SK-N-SH (cell line): ENCODE results near the gene CYP46A1. TPM values are rescaled to one million over a fixed set of nuclear protein-coding genes. Genes with fewer than 3 reads are reported as not detected.

ENCODE experiments used
- CTCF ChIA-PET: fragments of 300-600, 350-600 bp; formaldehyde crosslinking; extraction: SDS; loops from one replicate; lab custom pipeline; 2021; lab: Yijun Ruan, JAX
- POLR2A ChIA-PET: fragments of 350-600 bp; sonication (Branson Sonifier 250); formaldehyde crosslinking; extraction: SDS; loops from one replicate; lab custom pipeline; 2020; ENCODE audit warnings: antibody characterized with exemption, inconsistent platforms; lab: Yijun Ruan, JAX
- DNase-seq: peaks from one replicate; pipeline ENCODE4 v3.0.0; 2012
- H2AFZ ChIP-seq: fragments of 200-600 bp; sonication (generic); 2 replicates; pipeline ENCODE4 v1.8.1; 2016; ENCODE audit warnings: antibody characterized with exemption, mild to moderate bottlenecking, low read depth
- H3F3A ChIP-seq: fragments of 200-600 bp; sonication (generic); replicated peaks from 2 replicates; pipeline ENCODE3; 2016; ENCODE audit warnings: antibody characterized with exemption, mild to moderate bottlenecking; ENCODE audit not compliant: insufficient read depth
- H3K27ac ChIP-seq, 2 experiments: fragments of 200-500 bp in 1 of 2; fragments of 200-600 bp in 1 of 2; sonication (Bioruptor generic) in 1 of 2; sonication (generic), shearing (Covaris generic) in 1 of 2; 2 replicates each; pipeline versions ENCODE4 v1.5.1 to v1.6.1; 2014 to 2016; ENCODE audit warnings: low read depth in 2 of 2, inconsistent platforms in 1 of 2, low read length in 1 of 2, mild to moderate bottlenecking in 1 of 2, mixed read lengths in 1 of 2
- H3K27me3 ChIP-seq: fragments of 200-600 bp; sonication (generic), shearing (Covaris generic); 2 replicates; pipeline ENCODE4 v1.6.1; 2016; ENCODE audit warnings: mixed run types; ENCODE audit not compliant: insufficient read depth
- H3K36me3 ChIP-seq, 2 experiments: fragments of 200-500 bp in 1 of 2; fragments of 200-600 bp in 1 of 2; sonication (Bioruptor generic) in 1 of 2; sonication (generic) in 1 of 2; replicated peaks in 1 of 2; 2 replicates each; pipeline versions ENCODE3 to v1.5.1; 2014 to 2016; ENCODE audit warnings: low read length in 1 of 2, mild to moderate bottlenecking in 1 of 2; ENCODE audit not compliant: insufficient read depth in 2 of 2, control insufficient read depth in 1 of 2
- H3K4me1 ChIP-seq, 2 experiments: fragments of 200-500 bp in 1 of 2; fragments of 200-600 bp in 1 of 2; sonication (Bioruptor generic) in 1 of 2; sonication (generic), shearing (Covaris generic) in 1 of 2; 2 replicates each; pipeline versions ENCODE4 v1.5.1 to v1.6.1; 2014 to 2016; ENCODE audit warnings: low read depth in 1 of 2, low read length in 1 of 2, mixed run types in 1 of 2; ENCODE audit not compliant: insufficient read depth in 2 of 2, control insufficient read depth in 1 of 2
- H3K4me2 ChIP-seq: fragments of 200-600 bp; sonication (generic), shearing (Covaris generic); 2 replicates; pipeline ENCODE4 v1.6.1; 2017; ENCODE audit warnings: mixed run types
- H3K4me3 ChIP-seq, 2 experiments: fragments of 200-500 bp in 1 of 2; fragments of 200-600 bp in 1 of 2; sonication (Bioruptor generic) in 1 of 2; sonication (generic), shearing (Covaris generic) in 1 of 2; 2 replicates each; pipeline versions ENCODE4 v1.5.1 to v1.8.1; 2014 to 2016; ENCODE audit warnings: low read depth in 2 of 2, inconsistent platforms in 1 of 2, low read length in 1 of 2, mild to moderate bottlenecking in 1 of 2, mixed read lengths in 1 of 2, moderate library complexity in 1 of 2
- H3K79me2 ChIP-seq: fragments of 200-600 bp; sonication (generic); 2 replicates; pipeline ENCODE4 v1.8.1; 2017; ENCODE audit warnings: mild to moderate bottlenecking; ENCODE audit not compliant: insufficient read depth
- H3K9ac ChIP-seq: fragments of 200-600 bp; sonication (generic); 2 replicates; pipeline ENCODE4 v1.6.1; 2017; ENCODE audit warnings: mixed run types
- H3K9me2 ChIP-seq: fragments of 200-600 bp; sonication (generic); 2 replicates; pipeline ENCODE4 v1.6.1; 2017; ENCODE audit warnings: mixed run types
- H3K9me3 ChIP-seq: fragments of 200-600 bp; sonication (generic); 2 replicates; pipeline ENCODE4 v1.6.1; 2017; ENCODE audit warnings: mixed run types, mild to moderate bottlenecking, moderate library complexity
- H4K20me1 ChIP-seq: fragments of 200-600 bp; sonication (generic); 2 replicates; pipeline ENCODE4 v1.6.1; 2017; ENCODE audit warnings: mild to moderate bottlenecking, mixed run types; ENCODE audit not compliant: insufficient read depth
- CHD2 ChIP-seq: fragments of 150-350 bp; IDR thresholded peaks from 2 replicates; pipeline ENCODE4 v1.6.1; 2018; ENCODE audit warnings: low read length; ENCODE audit not compliant: partially characterized antibody
- ELF1 ChIP-seq: IDR thresholded peaks from 2 replicates; pipeline ENCODE4 v1.4.0; 2012
- EP300 ChIP-seq, 2 experiments: IDR thresholded peaks; 2 replicates each; pipeline versions ENCODE4 v1.4.0 to v1.6.1; 2012; ENCODE audit warnings: borderline replicate concordance in 1 of 2, low read depth in 1 of 2, low read length in 1 of 2
- FOSL2 ChIP-seq: IDR thresholded peaks from 2 replicates; pipeline ENCODE4 v1.4.0; 2012; ENCODE audit warnings: low read depth, mild to moderate bottlenecking, moderate library complexity, borderline replicate concordance
- JUND ChIP-seq: IDR thresholded peaks from 2 replicates; pipeline ENCODE4 v1.4.0; 2012
- NFIC ChIP-seq: IDR thresholded peaks from 2 replicates; pipeline ENCODE4 v1.4.0; 2012; ENCODE audit warnings: borderline replicate concordance
- RAD21 ChIP-seq: IDR thresholded peaks from 2 replicates; pipeline ENCODE4 v1.6.1; 2012; ENCODE audit warnings: mild to moderate bottlenecking, low read length
- RCOR1 ChIP-seq: fragments of 150-350 bp; IDR thresholded peaks from 2 replicates; pipeline ENCODE4 v1.6.1; 2017; ENCODE audit warnings: antibody characterized with exemption, low read length
- RFX5 ChIP-seq: IDR thresholded peaks from 2 replicates; pipeline ENCODE4 v1.6.1; 2012; ENCODE audit warnings: mild to moderate bottlenecking, improper control_type of control experiment, low read length
- RXRA ChIP-seq: IDR thresholded peaks from 2 replicates; pipeline ENCODE4 v1.4.0; 2012; ENCODE audit warnings: low read depth, mild to moderate bottlenecking, borderline replicate concordance
- SMC3 ChIP-seq: IDR thresholded peaks from 2 replicates; pipeline ENCODE4 v1.6.1; 2012; ENCODE audit warnings: low read depth, low read length, improper control_type of control experiment
- YY1 ChIP-seq: IDR thresholded peaks from 2 replicates; pipeline ENCODE4 v1.4.0; 2012; ENCODE audit warnings: low read depth, mild to moderate bottlenecking
- WGBS: methylation state at CpG from one replicate; pipeline ENCODE4 v1.1.6; 2017; ENCODE audit warnings: low lambda C conversion rate; 5-methylcytosine and 5-hydroxymethylcytosine counted together
- polyA plus RNA-seq, 3 experiments: library from polyadenylated mRNA; depleted of rRNA; stranded (reverse); fragments of >200 nt; gene quantifications; 2 replicates each; pipeline ENCODE4 v1.2.3, GENCODE V29; 2012
- TF ChIP-seq, protein P1 (sequence below): IDR thresholded peaks from 2 replicates; pipeline ENCODE4; 2012
- TF ChIP-seq, protein P2 (sequence below): fragments of 150-350 bp; IDR thresholded peaks from 2 replicates; pipeline ENCODE4 v1.6.1; 2016; ENCODE audit warnings: mild to moderate bottlenecking, low read depth, low read length
- TF ChIP-seq, protein P3 (sequence below): IDR thresholded peaks from 2 replicates; pipeline ENCODE4 v1.4.0; 2012; ENCODE audit warnings: low read depth
- TF ChIP-seq, protein P4 (sequence below): IDR thresholded peaks from 2 replicates; pipeline ENCODE4 v1.6.1; 2012; ENCODE audit warnings: mild to moderate bottlenecking, low read depth, low read length, moderate library complexity

Gene CYP46A1
- polyA plus RNA-seq, 1 of the 3 experiments (the other 2 are of a cell fraction), result 0.30 TPM

DNA sequence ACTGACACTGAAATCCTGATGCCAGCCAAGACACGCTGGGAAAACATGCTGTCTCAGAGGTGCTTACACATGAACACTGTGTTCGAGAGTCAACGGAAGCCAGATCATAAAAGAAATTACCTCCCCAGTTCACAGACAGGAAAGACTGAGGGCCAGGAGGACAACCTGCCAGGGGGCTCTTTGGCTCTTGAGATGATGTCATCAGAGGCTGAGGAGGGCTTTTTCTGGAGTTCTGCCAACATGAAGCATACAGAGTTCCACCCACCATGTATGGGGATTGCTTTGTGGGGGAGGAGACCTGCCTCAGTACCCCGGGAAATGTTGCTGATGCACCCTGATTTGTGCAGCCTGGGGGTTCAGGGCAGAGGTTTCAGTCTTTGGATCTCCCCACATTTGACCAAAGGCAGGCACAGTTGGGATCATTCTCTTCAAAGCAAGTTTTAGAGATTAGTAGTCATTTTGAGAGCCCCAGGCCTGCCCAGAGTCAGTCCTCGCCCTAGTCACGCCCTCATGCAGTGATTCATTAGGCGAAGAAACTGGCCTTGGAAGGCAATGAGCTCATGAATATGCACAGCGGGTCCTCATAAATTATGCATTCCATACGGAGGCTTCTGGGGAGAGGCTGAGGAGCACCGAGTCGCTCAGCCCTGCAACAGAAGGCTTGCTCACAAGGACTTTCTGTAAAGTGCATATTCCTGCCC lies 74.2 kb downstream of the CYP46A1 start:
- POLR2A ChIA-PET, result no interaction called here
- Histone ChIP-seq H2AFZ (no peak overlapping the region), H3K27ac (peak overlapping the region in 1 of 2 experiments; percentile 97; a peak in 2 of 4 replicates), H3K4me1 (peaks cover 3 to 49% of the 10 kb centered on the region in 2 experiments; a peak in 3 of 4 replicates), H3K79me2 (no peaks in the 10 kb centered on the region), H3K4me3 (no peak overlapping the region), H3F3A (peaks cover 18% of the 10 kb centered on the region), H4K20me1 (no peaks in the 10 kb centered on the region), H3K27me3 (no peaks in the 10 kb centered on the region), H3K9me3 (no peaks in the 10 kb centered on the region), H3K9me2 (no peaks in the 10 kb centered on the region), H3K4me2 (peak overlapping the region; percentile 53; the same call in 1 of the 2 replicates), H3K9ac (peak overlapping the region; percentile 42; the same call in 1 of the 2 replicates), H3K36me3 (no peaks in the 10 kb centered on the region)
- TF ChIP-seq NFIC (0 out of 2 replicates have a peak, but pooled peaks have one; percentile 32), SMC3 (no peak), YY1 (no peak), JUND (0 out of 2 replicates have a peak, but pooled peaks have one; percentile 4), CHD2 (no peak), RAD21 (no peak)
- TF ChIP-seq, protein P1, sequence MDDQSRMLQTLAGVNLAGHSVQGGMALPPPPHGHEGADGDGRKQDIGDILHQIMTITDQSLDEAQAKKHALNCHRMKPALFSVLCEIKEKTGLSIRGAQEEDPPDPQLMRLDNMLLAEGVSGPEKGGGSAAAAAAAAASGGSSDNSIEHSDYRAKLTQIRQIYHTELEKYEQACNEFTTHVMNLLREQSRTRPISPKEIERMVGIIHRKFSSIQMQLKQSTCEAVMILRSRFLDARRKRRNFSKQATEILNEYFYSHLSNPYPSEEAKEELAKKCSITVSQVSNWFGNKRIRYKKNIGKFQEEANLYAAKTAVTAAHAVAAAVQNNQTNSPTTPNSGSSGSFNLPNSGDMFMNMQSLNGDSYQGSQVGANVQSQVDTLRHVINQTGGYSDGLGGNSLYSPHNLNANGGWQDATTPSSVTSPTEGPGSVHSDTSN, result peak; percentile 39
- no peak for DNase-seq
- WGBS, result 54% methylated on average over 9 of the region's 11 CpGs
- CTCF ChIA-PET, result interaction anchor here (1.1 to 1.6 kb wide), 5 partner anchors 9 to 189 kb away, joined by 3 to 6 read pairs (median 3); no protein-coding TSS in a partner anchor

DNA sequence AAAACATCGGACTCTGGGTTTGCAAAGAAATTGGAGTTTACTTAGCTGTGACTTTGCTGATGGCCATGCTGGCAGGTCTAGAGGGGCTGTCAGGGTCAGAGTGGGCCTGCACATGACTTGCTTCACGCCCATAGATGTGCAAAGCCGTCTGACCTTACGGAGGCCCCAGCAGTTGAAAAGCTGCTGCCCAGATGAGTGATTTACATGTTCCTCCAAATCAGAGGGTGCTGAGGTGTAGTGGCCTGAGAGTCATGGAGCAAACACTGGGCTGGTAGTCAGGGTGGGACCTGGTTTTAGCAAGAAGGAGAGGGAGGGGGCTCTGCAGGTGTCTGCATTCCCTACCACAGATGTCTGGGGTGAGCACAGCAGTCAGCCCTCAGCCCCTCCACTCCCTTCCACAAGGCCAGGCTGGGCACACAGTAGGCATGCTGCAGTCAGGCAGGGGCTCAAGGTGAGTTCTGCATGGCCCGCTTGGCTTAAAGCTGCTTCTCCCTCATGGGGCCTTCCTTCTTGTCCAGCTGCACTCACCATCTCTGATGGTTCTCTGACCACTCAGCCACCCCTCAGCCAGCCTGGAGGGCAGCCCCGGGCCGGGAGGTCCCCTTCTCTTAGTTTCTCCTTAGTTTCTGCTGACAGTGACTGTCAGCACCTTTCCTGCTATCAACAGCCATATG lies 74.9 kb downstream of the CYP46A1 start:
- Histone ChIP-seq H3F3A (peaks cover 18% of the 10 kb centered on the region), H3K4me1 (peaks cover 3 to 42% of the 10 kb centered on the region in 2 experiments; a peak in 3 of 4 replicates), H3K27ac (peak overlapping the region in 1 of 2 experiments; percentile 97; a peak in 1 of 4 replicates), H3K4me3 (no peak overlapping the region), H3K9me2 (no peaks in the 10 kb centered on the region), H3K4me2 (no peak overlapping the region), H3K36me3 (no peaks in the 10 kb centered on the region), H3K79me2 (no peaks in the 10 kb centered on the region), H3K9me3 (no peaks in the 10 kb centered on the region), H3K9ac (no peak overlapping the region), H2AFZ (no peak overlapping the region), H3K27me3 (no peaks in the 10 kb centered on the region), H4K20me1 (no peaks in the 10 kb centered on the region)
- ChIA-PET POLR2A (no interaction called here), CTCF (interaction anchor here (0.6 to 2.1 kb wide), 5 partner anchors 9 to 127 kb away, joined by 3 to 7 read pairs (median 3); no protein-coding TSS in a partner anchor)
- TF ChIP-seq, protein P2, sequence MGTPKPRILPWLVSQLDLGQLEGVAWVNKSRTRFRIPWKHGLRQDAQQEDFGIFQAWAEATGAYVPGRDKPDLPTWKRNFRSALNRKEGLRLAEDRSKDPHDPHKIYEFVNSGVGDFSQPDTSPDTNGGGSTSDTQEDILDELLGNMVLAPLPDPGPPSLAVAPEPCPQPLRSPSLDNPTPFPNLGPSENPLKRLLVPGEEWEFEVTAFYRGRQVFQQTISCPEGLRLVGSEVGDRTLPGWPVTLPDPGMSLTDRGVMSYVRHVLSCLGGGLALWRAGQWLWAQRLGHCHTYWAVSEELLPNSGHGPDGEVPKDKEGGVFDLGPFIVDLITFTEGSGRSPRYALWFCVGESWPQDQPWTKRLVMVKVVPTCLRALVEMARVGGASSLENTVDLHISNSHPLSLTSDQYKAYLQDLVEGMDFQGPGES, result no peak
- TF ChIP-seq FOSL2 (no peak), YY1 (no peak), ELF1 (no peak), RAD21 (no peak), RFX5 (no peak), JUND (no peak), RCOR1 (no peak), EP300 (IDR thresholded peaks at IDR 0.05; ENCODE audit: borderline replicate concordance in 1 of 2, low read depth in 1 of 2, low read length in 1 of 2) (no peak), RXRA (no peak)
- TF ChIP-seq, protein P3, sequence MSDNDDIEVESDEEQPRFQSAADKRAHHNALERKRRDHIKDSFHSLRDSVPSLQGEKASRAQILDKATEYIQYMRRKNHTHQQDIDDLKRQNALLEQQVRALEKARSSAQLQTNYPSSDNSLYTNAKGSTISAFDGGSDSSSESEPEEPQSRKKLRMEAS, result no peak
- TF ChIP-seq, protein P1, result no peak
- TF ChIP-seq, protein P4, sequence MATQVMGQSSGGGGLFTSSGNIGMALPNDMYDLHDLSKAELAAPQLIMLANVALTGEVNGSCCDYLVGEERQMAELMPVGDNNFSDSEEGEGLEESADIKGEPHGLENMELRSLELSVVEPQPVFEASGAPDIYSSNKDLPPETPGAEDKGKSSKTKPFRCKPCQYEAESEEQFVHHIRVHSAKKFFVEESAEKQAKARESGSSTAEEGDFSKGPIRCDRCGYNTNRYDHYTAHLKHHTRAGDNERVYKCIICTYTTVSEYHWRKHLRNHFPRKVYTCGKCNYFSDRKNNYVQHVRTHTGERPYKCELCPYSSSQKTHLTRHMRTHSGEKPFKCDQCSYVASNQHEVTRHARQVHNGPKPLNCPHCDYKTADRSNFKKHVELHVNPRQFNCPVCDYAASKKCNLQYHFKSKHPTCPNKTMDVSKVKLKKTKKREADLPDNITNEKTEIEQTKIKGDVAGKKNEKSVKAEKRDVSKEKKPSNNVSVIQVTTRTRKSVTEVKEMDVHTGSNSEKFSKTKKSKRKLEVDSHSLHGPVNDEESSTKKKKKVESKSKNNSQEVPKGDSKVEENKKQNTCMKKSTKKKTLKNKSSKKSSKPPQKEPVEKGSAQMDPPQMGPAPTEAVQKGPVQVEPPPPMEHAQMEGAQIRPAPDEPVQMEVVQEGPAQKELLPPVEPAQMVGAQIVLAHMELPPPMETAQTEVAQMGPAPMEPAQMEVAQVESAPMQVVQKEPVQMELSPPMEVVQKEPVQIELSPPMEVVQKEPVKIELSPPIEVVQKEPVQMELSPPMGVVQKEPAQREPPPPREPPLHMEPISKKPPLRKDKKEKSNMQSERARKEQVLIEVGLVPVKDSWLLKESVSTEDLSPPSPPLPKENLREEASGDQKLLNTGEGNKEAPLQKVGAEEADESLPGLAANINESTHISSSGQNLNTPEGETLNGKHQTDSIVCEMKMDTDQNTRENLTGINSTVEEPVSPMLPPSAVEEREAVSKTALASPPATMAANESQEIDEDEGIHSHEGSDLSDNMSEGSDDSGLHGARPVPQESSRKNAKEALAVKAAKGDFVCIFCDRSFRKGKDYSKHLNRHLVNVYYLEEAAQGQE, result no peak
- WGBS, result 93% methylated on average over 5 of the region's 7 CpGs
- DNase-seq, result no peak
